ENCODE measurements around the gene THAP11. TPM values are rescaled to one million over a fixed set of nuclear protein-coding genes. Genes with fewer than 3 reads are reported as not detected.

Gene THAP11
- polyA plus RNA-seq, 1 donor from 2014 or later, result 42.6 TPM

GRCh38 chr16:67811899-67812298, 30.2 kb upstream of the THAP11 start:
- Histone ChIP-seq H3K9me2 (ENCODE audit: insufficient read depth, low read length) (no peaks in the 10 kb centered on the region), H2AFZ (ENCODE audit: low read depth, low read length) (no peak overlapping the region)

GRCh38 chr16:67814567-67814966, 27.6 kb upstream of the THAP11 start:
- no peaks in the 10 kb centered on the region for H3K27me3 ChIP-seq (ENCODE audit: insufficient read depth, low read depth, low read length)
- no peaks in the 10 kb centered on the region for H3K79me2 ChIP-seq (replicated peaks; ENCODE audit: insufficient read depth, low read length)
- H3K36me3 ChIP-seq (ENCODE audit: insufficient read depth, low read length), result no peaks in the 10 kb centered on the region
- no peaks in the 10 kb centered on the region for H3F3A ChIP-seq (ENCODE audit: insufficient read depth, low read length, poor library complexity, severe bottlenecking)
- no peak overlapping the region for H3K9ac ChIP-seq (ENCODE audit: low read length)
- H3K4me2 ChIP-seq (ENCODE audit: low read length), result no peak overlapping the region
- no peaks in the 10 kb centered on the region for H3K9me3 ChIP-seq (ENCODE audit: low read length)
- no peak overlapping the region for H3K4me3 ChIP-seq (ENCODE audit: low read length)
- no peak overlapping the region for H3K27ac ChIP-seq (ENCODE audit: low read length)
- no peaks in the 10 kb centered on the region for H4K20me1 ChIP-seq (ENCODE audit: insufficient read depth)
- H3K9me2 ChIP-seq (ENCODE audit: insufficient read depth, low read length), result no peaks in the 10 kb centered on the region
- H2AFZ ChIP-seq (ENCODE audit: low read depth, low read length), result no peak overlapping the region
- TF ChIP-seq POLR2AphosphoS5 (IDR thresholded peaks at IDR 0.05) (no peak), MXI1 (conservative IDR thresholded peaks at IDR 0.05; ENCODE audit: poor library complexity, severe bottlenecking) (no peak), EP300 (conservative IDR thresholded peaks at IDR 0.05; ENCODE audit: poor library complexity, severe bottlenecking) (no peak), CTCF (IDR thresholded peaks at IDR 0.05; ENCODE audit: poor library complexity, severe bottlenecking) (no peak), SMC3 (conservative IDR thresholded peaks at IDR 0.05; ENCODE audit: poor library complexity) (no peak), REST (IDR thresholded peaks at IDR 0.05; ENCODE audit: borderline replicate concordance) (no peak), RAD21 (conservative IDR thresholded peaks at IDR 0.05) (no peak)

More at GRCh38 chr16:67811899-67812298, 30.2 kb upstream of the THAP11 start:
- Histone ChIP-seq H3K4me3 (ENCODE audit: low read length) (no peak overlapping the region), H3K27ac (ENCODE audit: low read length) (no peak overlapping the region), H3F3A (ENCODE audit: insufficient read depth, low read length, poor library complexity, severe bottlenecking) (no peaks in the 10 kb centered on the region), H3K79me2 (replicated peaks; ENCODE audit: insufficient read depth, low read length) (no peaks in the 10 kb centered on the region), H3K9ac (ENCODE audit: low read length) (no peak overlapping the region), H3K9me3 (ENCODE audit: low read length) (no peaks in the 10 kb centered on the region), H3K27me3 (ENCODE audit: insufficient read depth, low read depth, low read length) (no peaks in the 10 kb centered on the region), H3K4me2 (ENCODE audit: low read length) (no peak overlapping the region), H3K36me3 (ENCODE audit: insufficient read depth, low read length) (no peaks in the 10 kb centered on the region), H4K20me1 (ENCODE audit: insufficient read depth) (no peaks in the 10 kb centered on the region)
- TF ChIP-seq POLR2AphosphoS5 (IDR thresholded peaks at IDR 0.05) (no peak), SMC3 (conservative IDR thresholded peaks at IDR 0.05; ENCODE audit: poor library complexity) (no peak), EZH2 (IDR thresholded peaks at IDR 0.05; ENCODE audit: borderline replicate concordance, insufficient read depth, low read length, poor library complexity, severe bottlenecking) (no peak), CTCF (IDR thresholded peaks at IDR 0.05; ENCODE audit: poor library complexity, severe bottlenecking) (no peak), REST (IDR thresholded peaks at IDR 0.05; ENCODE audit: borderline replicate concordance) (no peak), TAF1 (IDR thresholded peaks at IDR 0.05; ENCODE audit: low read depth) (no peak), EP300 (conservative IDR thresholded peaks at IDR 0.05; ENCODE audit: poor library complexity, severe bottlenecking) (no peak), MXI1 (conservative IDR thresholded peaks at IDR 0.05; ENCODE audit: poor library complexity, severe bottlenecking) (no peak), RAD21 (conservative IDR thresholded peaks at IDR 0.05) (no peak)

Measured in neural cell (in vitro differentiated cells).